DOHH2 (cell line): ENCODE data around the gene SCN3B.

Source experiments
- H3F3A ChIP-seq: fragments of 200-600 bp; sonication (generic), shearing (Covaris generic); 2 replicates; pipeline ENCODE4 v1.6.0; 2016; ENCODE audit warnings: antibody characterized with exemption, mild to moderate bottlenecking; ENCODE audit not compliant: control insufficient read depth, insufficient read depth
- H3K27ac ChIP-seq: fragments of 200-600 bp; sonication (generic); 2 replicates; pipeline ENCODE4 v1.5.1; 2014; ENCODE audit warnings: low read depth, mild to moderate bottlenecking, low read length, moderate library complexity
- H3K27me3 ChIP-seq: fragments of 200-600 bp; sonication (generic); 2 replicates; pipeline ENCODE4 v1.6.1; 2014; ENCODE audit warnings: mild to moderate bottlenecking, low read length, mixed read lengths; ENCODE audit not compliant: control insufficient read depth
- H3K36me3 ChIP-seq: fragments of 200-600 bp; sonication (generic); 2 replicates; pipeline ENCODE4 v1.6.1; 2014; ENCODE audit warnings: mild to moderate bottlenecking, low read length, moderate library complexity, mixed read lengths; ENCODE audit not compliant: control insufficient read depth
- H3K4me1 ChIP-seq: fragments of 200-600 bp; sonication (generic); 2 replicates; pipeline ENCODE4 v1.6.1; 2014; ENCODE audit warnings: mild to moderate bottlenecking, low read length, mixed read lengths; ENCODE audit not compliant: control insufficient read depth
- H3K4me2 ChIP-seq: fragments of 200-600 bp; sonication (generic); 2 replicates; pipeline ENCODE4 v1.6.0; 2014; ENCODE audit warnings: mild to moderate bottlenecking, low read length, moderate library complexity
- H3K4me3 ChIP-seq: fragments of 200-600 bp; sonication (generic); 2 replicates; pipeline ENCODE4 v1.5.1; 2014; ENCODE audit warnings: mild to moderate bottlenecking, low read length, mixed read lengths
- H3K79me2 ChIP-seq: fragments of 200-600 bp; sonication (generic); 2 replicates; pipeline ENCODE4 v1.6.1; 2014; ENCODE audit warnings: mild to moderate bottlenecking, low read length, mixed read lengths; ENCODE audit not compliant: control insufficient read depth
- H3K9me2 ChIP-seq: fragments of 200-600 bp; sonication (generic); replicated peaks from 2 replicates; pipeline ENCODE4 v1.6.1; 2014; ENCODE audit warnings: mild to moderate bottlenecking, low read length, mixed read lengths; ENCODE audit not compliant: control insufficient read depth
- H3K9me3 ChIP-seq: fragments of 200-600 bp; sonication (generic); 2 replicates; pipeline ENCODE4 v1.6.1; 2014; ENCODE audit warnings: antibody characterized with exemption, low read length, mixed read lengths; ENCODE audit not compliant: control insufficient read depth, insufficient read depth
- H4K20me1 ChIP-seq: fragments of 200-600 bp; sonication (generic); 2 replicates; pipeline ENCODE4 v1.6.0; 2014; ENCODE audit warnings: low read depth, mild to moderate bottlenecking, antibody characterized with exemption, low read length, moderate library complexity; ENCODE audit not compliant: control insufficient read depth, insufficient read depth
- EZH2phosphoT487 ChIP-seq: fragments of 200-600 bp; sonication (generic); IDR thresholded peaks from 2 replicates; pipeline ENCODE4 v1.6.1; 2017; ENCODE audit warnings: borderline replicate concordance, mild to moderate bottlenecking, antibody characterized with exemption, low read length, moderate library complexity, mixed read lengths
- TF ChIP-seq, protein P1 (sequence below): fragments of 200-600 bp; sonication (generic); IDR thresholded peaks from one replicate; pipeline ENCODE4 v1.5.1; 2014; ENCODE audit warnings: antibody characterized with exemption, mild to moderate bottlenecking, low read depth, low read length; ENCODE audit not compliant: poor library complexity, severe bottlenecking

SCN3B gene

DNA sequence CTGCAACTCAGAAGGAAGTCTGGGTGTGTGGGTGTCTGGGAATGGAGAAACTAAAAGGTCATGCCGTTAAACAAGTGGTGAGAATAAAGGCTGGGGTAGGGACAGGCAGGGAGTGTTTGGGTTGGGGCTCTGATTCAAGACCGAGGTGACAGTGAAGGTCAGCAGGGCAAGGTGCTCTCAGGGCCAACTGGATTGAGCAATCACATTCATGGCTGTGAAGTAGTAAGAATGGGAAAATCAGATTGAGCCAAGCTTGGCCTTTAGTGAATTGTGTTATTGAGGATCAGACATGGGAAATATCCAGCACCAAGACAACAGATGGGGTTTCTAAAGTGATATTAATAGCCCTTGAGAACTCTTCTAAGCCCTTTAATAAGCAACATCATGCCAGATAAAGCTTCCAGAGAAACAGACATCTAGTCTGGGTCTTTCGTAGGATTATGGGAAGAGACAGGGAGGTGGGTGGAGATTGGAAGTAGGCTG lies 24.3 kb downstream of the SCN3B start:
- H3K36me3 ChIP-seq: no peaks in the 10 kb centered on the region
- no peaks in the 10 kb centered on the region for H3F3A ChIP-seq
- H4K20me1 ChIP-seq: no peaks in the 10 kb centered on the region
- H3K4me1 ChIP-seq: no peaks in the 10 kb centered on the region
- H3K9me2 ChIP-seq: no peaks in the 10 kb centered on the region
- H3K4me2 ChIP-seq: no peak overlapping the region
- no peaks in the 10 kb centered on the region for H3K9me3 ChIP-seq
- no peak overlapping the region for H3K4me3 ChIP-seq
- peaks cover 24% of the 10 kb centered on the region for H3K27me3 ChIP-seq
- no peak overlapping the region for H3K27ac ChIP-seq
- no peaks in the 10 kb centered on the region for H3K79me2 ChIP-seq
- TF ChIP-seq, protein P1, sequence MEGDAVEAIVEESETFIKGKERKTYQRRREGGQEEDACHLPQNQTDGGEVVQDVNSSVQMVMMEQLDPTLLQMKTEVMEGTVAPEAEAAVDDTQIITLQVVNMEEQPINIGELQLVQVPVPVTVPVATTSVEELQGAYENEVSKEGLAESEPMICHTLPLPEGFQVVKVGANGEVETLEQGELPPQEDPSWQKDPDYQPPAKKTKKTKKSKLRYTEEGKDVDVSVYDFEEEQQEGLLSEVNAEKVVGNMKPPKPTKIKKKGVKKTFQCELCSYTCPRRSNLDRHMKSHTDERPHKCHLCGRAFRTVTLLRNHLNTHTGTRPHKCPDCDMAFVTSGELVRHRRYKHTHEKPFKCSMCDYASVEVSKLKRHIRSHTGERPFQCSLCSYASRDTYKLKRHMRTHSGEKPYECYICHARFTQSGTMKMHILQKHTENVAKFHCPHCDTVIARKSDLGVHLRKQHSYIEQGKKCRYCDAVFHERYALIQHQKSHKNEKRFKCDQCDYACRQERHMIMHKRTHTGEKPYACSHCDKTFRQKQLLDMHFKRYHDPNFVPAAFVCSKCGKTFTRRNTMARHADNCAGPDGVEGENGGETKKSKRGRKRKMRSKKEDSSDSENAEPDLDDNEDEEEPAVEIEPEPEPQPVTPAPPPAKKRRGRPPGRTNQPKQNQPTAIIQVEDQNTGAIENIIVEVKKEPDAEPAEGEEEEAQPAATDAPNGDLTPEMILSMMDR: no peak
- no peak for TF ChIP-seq EZH2phosphoT487

DNA sequence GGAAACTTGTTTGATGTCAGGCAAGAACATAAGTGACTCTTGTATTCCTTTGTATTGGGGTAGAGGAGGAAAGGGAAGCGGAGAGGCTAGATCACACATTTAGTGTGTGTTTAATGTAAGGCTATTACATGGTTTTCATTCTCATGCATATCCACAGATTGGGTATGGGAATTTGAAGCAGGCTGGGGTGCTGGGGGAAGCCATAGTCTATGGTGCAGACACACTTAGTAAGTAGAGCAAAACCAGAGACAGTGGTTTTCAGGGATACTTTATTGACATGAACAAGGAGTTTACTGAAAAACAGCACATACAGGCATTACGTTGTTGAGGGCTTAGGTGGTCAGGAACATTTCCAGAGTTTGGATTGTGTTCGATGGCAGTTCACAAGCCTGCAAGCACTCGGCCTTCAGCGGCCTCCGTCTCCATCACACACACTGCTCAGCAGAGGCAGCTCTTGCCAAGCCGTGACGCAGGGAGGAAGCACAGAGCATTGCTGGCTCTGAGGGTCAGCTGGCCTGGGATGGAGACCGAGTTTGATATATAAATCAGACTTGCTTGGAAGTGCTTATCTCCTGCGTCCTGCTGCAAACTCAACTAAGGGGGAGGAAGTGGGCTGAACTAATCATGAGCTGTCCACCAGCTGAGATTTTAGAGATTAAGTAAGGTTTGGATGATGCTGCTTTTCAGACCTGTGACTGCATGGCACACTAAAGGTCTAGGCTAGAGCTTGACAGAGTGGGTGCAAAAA lies 25.3 kb downstream of the SCN3B start:
- Histone ChIP-seq H4K20me1 (no peaks in the 10 kb centered on the region), H3K9me3 (no peaks in the 10 kb centered on the region), H3K36me3 (no peaks in the 10 kb centered on the region), H3K9me2 (no peaks in the 10 kb centered on the region), H3K4me1 (no peaks in the 10 kb centered on the region), H3K27me3 (peaks cover 24% of the 10 kb centered on the region), H3K27ac (no peak overlapping the region), H3K79me2 (no peaks in the 10 kb centered on the region), H3K4me3 (no peak overlapping the region), H3K4me2 (no peak overlapping the region), H3F3A (no peaks in the 10 kb centered on the region)
- TF ChIP-seq, protein P1: no peak
- TF ChIP-seq EZH2phosphoT487: no peak

DNA sequence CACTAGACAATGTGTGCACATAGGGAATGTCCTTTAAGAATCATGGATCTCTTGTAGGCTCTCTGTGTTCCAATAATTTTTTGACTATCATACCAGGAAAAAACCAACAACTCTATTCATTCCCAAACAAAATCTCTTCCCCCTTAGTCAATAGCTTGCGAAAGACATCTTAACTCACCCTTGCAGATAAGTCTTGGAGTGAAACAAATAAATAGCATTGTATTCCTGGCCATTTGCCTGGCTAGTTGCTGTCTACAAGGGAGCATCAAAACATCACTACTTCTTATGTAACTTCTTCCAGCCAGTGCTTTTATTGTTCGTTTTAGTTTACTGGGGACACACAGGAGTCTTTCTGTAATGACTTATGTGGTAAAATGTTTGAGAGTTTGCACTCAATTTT lies 29.4 kb downstream of the SCN3B start:
- H3K27ac ChIP-seq: no peak overlapping the region
- no peaks in the 10 kb centered on the region for H3K9me2 ChIP-seq
- H3F3A ChIP-seq: no peaks in the 10 kb centered on the region
- no peaks in the 10 kb centered on the region for H3K9me3 ChIP-seq
- no peaks in the 10 kb centered on the region for H4K20me1 ChIP-seq
- no peak overlapping the region for H3K4me3 ChIP-seq
- TF ChIP-seq EZH2phosphoT487: no peak
- TF ChIP-seq, protein P1: no peak
- no peaks in the 10 kb centered on the region for H3K79me2 ChIP-seq
- no peak overlapping the region for H3K4me2 ChIP-seq
- peaks cover 6% of the 10 kb centered on the region for H3K27me3 ChIP-seq
- H3K36me3 ChIP-seq: no peaks in the 10 kb centered on the region
- no peaks in the 10 kb centered on the region for H3K4me1 ChIP-seq
